Choroid plexus epithelial cell (primary cell): ENCODE measurements around the gene ADGRG1.

Experiments used
- DNase-seq: peaks from one replicate; pipeline ENCODE4 v3.0.0-alpha.2; 2010; ENCODE audit warnings: low read depth
- H3K4me3 ChIP-seq: 2 replicates; pipeline ENCODE4 v1.5.1; 2011; ENCODE audit warnings: low read depth, mild to moderate bottlenecking, control low read depth, low read length, moderate library complexity
- CTCF ChIP-seq: conservative IDR thresholded peaks from 2 replicates; pipeline ENCODE4 v1.5.1; 2011; ENCODE audit warnings: low read depth, mild to moderate bottlenecking, control low read depth, inconsistent platforms, low read length, moderate library complexity

Gene ADGRG1

GRCh38 chr16:57637020-57637419 lies 8.6 kb downstream of the ADGRG1 start:
- TF ChIP-seq CTCF: no peak
- no peak overlapping the region for H3K4me3 ChIP-seq

GRCh38 chr16:57637424-57637823 lies 9.0 kb downstream of the ADGRG1 start:
- DNase-seq: peak; percentile 43
- no peak overlapping the region for H3K4me3 ChIP-seq
- no peak for TF ChIP-seq CTCF

More at GRCh38 chr16:57637020-57637419, 8.6 kb downstream of the ADGRG1 start:
- peak; percentile 45 for DNase-seq

GRCh38 chr16:57637965-57638364 lies 9.5 kb downstream of the ADGRG1 start:
- H3K4me3 ChIP-seq: no peak overlapping the region
- TF ChIP-seq CTCF: no peak
- DNase-seq: no peak

- TF ChIP-seq CTCF: no peak
- no peak overlapping the region for H3K4me3 ChIP-seq
- DNase-seq: no peak
Measured at GRCh38 chr16:57638381-57638780, 10.0 kb downstream of the ADGRG1 start.

GRCh38 chr16:57639172-57639887 lies 10.9 kb downstream of the ADGRG1 start:
- DNase-seq: no peak
- no peak for TF ChIP-seq CTCF
- no peak overlapping the region for H3K4me3 ChIP-seq

- H3K4me3 ChIP-seq: no peak overlapping the region
- no peak for DNase-seq
- TF ChIP-seq CTCF: no peak
Measured at GRCh38 chr16:57640185-57640584, 11.8 kb downstream of the ADGRG1 start.

GRCh38 chr16:57640612-57641011 lies 12.2 kb downstream of the ADGRG1 start:
- no peak for TF ChIP-seq CTCF
- H3K4me3 ChIP-seq: no peak overlapping the region
- no peak for DNase-seq
